Hematopoietic multipotent progenitor cell treated with erythropoietin and hydrocortisone succinate and interleukin-3 and kit ligand, for 15 days (in vitro differentiated cells): Measurements from ENCODE around the gene ARHGAP18.
A peak's percentile ranks its signal among the peaks of the same experiment; 100 is the strongest.

Source experiments
- DNase-seq: peaks from one replicate; pipeline ENCODE4 v3.0.0-alpha.2; 2015; ENCODE audit warnings: low spot score

ARHGAP18 gene

GRCh38 chr6:129643176-129643575 lies 66.8 kb downstream of the ARHGAP18 start:
- no peak for DNase-seq

- no peak for DNase-seq
Observed at GRCh38 chr6:129642322-129642721, 67.7 kb downstream of the ARHGAP18 start.

DNA sequence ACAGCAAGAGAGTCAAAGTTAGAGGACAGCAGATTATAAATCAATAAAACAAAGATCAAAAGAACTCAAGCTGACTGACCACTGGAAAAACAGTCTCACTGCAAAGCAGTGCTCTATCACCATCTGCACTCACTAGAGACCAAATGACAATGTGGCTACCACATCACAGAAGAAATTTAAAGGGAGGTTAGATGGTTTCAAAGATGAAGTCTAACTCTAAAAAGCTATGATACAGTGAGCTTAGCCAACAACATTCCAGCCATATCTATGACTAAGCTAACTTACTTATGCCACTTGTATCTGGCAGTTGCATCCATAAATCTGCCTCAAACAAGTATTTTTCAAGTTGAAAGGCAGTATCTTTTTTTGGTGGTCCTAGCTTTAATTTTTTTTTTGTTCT lies 68.6 kb downstream of the ARHGAP18 start:
- no peak for DNase-seq

- DNase-seq: no peak
Observed at GRCh38 chr6:129638686-129639085, 71.3 kb downstream of the ARHGAP18 start.

GRCh38 chr6:129638055-129638684 lies 71.8 kb downstream of the ARHGAP18 start:
- DNase-seq: no peak

DNA sequence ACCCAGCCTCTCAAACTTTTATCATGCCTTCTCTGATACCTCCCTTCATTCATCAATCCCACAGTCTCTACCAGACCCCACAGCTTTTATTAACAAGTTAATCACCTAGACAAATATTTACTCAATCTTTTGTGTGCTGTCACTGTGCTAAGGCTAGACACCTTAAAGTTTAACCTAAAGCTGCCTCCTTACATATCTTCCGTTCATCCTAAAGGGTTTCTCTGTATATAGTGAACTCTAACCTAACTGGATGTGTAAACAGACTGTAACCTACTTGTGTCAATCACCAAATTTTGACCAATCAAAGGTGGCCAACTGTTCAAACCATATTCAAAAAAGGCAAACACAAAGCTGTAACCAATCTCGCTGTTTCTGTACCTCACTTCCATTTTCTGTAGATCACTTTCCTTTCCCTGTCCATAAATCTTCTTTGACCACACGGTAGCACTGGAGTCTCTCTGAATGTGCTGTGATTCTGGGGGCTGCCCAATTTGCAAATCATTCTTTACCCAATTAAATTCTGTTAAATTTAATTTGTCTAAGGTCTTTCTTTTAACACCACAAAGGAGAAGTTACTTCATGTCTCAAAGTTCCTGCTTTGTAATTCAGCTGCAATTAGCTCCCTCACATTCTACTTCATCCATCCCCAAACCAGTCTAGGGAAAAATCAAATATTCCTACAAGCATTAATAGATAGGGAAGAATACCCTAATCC lies 72.5 kb downstream of the ARHGAP18 start:
- DNase-seq: no peak

DNA sequence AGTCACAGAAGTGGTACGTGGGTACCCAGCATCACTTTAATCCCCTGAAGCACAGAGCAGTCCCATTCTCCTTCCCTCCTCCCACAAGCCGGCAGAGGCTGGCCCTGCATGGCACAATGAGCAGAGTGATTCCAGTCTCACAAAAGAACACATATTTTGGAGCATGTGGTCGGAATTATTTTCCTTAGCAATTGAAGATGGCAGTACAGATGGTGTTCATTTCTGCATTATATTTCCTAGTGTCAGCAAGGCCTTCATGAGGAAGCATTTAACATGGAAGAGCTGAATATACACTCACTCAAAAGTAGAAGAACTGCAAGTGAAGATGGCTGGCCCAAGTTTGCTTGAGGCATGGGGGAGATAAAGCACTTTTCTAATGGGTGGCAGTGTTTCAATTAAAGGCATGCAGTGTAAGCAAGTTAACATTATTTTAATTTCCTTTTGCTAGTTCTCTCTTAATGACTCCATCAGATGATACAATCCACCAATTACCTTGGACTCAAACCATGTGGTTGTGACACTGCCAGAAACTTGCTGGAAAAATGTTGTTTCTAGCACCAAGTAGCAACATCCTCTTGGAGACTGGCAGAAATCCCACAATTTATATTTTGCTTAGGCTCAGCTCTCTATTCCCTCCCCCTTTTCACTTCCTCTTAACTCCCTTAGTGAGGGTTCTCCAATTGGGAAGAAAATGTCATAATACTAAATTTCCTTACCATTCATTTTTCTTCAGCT lies 74.4 kb downstream of the ARHGAP18 start:
- no peak for DNase-seq

DNA sequence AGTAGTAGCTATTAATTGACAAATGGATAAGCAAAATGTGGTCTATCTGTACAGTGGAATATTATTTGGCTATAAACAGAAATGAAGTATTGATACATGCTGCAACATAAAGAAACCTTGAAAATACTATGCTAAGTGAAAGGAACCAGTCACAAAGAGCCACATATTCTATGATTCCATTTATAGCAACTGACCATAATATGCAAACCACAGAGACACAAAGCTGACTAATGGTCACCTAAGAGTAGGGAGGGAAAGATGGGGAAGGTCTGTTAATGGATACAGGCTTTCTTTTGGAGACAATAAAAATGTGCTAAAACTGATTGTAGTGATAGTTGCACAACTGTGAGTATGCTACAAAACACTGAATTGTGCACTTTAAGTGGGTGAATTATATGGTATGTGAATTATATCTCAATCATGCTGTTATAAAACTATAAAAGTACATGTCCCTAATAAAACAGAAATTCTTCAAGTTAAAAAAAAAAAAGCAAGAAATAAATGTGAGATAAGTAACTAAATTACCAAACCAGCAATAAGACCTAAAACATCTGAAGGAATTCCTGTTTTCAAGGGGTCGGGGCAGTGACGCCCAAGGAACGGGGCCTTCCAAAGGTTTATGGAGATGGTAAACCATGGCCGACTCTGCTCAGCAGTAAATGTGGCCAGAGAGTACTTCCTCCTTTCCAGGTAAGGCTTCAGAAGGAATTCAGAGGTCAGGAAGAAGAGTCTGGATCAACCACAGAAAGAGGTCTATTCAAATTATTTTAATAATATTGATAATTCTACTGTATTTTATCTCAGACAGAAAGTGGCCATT lies 75.4 kb downstream of the ARHGAP18 start:
- DNase-seq: no peak

GRCh38 chr6:129633529-129633928 lies 76.4 kb downstream of the ARHGAP18 start:
- no peak for DNase-seq

- no peak for DNase-seq
Observed at GRCh38 chr6:129632172-129632613, 77.8 kb downstream of the ARHGAP18 start.

GRCh38 chr6:129631070-129631469 lies 78.9 kb downstream of the ARHGAP18 start:
- no peak for DNase-seq

DNA sequence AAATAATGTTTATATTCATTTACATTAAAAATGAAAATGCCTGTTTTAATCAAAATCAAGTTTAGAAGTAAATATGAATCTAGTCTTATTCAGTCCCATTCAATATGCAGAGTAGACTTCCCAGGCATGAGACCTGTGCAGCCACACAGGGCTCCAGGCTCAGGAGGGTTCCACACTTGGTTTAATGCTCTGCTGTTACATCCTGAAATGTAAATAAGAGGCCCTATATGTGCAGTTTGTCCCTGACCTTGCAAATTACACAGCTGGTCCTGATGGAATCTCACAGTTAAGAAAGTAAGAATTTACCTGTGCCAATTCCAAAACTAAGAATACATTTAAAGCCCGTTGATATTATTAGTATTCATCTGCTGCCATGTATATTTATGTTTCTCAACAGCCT lies 79.4 kb downstream of the ARHGAP18 start:
- DNase-seq: no peak

GRCh38 chr6:129628101-129628815 lies 81.7 kb downstream of the ARHGAP18 start:
- no peak for DNase-seq

DNA sequence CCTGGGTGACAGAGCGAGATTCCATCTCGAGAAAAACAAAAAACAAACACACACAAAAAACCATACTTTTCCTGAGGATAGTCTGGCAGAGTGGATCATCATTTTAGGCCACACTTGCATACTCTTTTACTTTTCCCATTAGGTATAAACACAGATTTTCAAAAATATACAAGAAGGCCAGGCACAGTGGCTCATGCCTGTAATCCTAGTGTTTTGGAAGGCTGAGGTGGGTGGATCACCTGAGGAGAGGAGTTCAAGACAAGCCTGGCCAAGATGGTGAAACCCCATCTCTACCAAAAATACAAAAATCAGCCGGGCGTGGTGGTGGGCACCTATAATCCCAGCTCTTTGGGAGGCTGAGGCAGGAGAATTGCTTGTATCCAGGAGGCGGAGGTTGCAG lies 85.5 kb downstream of the ARHGAP18 start:
- no peak for DNase-seq

DNA sequence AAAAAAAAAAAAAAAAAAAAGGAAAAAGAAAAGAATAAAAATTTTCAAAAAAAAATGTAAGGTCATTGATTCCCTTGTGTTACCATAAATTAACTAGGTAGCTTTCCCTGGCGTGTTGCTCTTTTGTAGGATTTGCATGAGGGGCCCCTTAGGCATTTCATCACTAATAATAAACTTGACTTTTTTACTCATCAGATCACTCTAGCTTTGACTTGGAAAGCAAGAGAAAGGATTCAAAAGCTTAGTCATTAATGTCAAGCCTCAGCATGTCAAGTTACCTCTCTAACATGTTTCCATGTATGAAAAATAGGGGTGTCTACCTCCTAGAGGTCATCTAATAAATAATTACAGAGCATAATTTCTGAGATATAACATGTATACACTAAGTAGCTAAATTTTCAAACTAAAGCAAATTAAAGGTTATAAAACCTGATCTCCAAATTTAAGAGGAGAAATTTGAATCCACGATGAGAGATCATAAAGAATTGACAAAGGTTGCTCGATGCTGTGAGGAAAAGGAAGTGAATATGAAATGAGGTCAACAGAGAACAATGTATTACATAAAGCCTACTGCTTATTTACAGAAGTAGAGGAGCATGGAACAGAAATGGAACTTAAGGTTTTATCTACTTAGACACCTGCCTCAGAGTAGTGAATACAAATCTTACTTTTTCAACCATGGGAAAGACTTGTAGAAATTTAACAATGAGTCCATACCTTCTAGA lies 86.8 kb downstream of the ARHGAP18 start:
- DNase-seq: no peak

GRCh38 chr6:129621252-129621651 lies 88.7 kb downstream of the ARHGAP18 start:
- peak; percentile 45 for DNase-seq

GRCh38 chr6:129620234-129620610 lies 89.8 kb downstream of the ARHGAP18 start:
- no peak for DNase-seq

GRCh38 chr6:129619579-129620233 lies 90.3 kb downstream of the ARHGAP18 start:
- no peak for DNase-seq

GRCh38 chr6:129617986-129618385 lies 92.0 kb downstream of the ARHGAP18 start:
- no peak for DNase-seq

DNA sequence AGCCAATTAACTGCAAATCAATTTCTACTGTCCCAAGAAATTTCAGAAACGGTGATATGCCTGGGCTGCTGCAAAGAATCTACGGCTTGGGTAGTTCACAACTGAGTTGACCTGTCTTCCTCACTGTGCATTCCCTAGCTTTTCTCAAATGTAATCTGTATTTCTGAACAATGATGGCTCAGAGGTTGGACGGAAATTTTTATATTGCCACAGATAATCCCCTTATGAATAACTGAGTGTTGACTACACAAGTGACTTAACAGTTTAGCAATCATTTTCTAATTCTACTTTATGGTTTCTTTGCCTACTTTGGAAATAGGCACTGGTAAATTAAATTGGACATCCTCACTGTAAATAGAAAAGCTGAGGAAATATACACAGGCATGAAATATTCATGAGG lies 94.5 kb downstream of the ARHGAP18 start:
- DNase-seq: no peak
